Measurements from ENCODE around the gene GATAD1.
A peak's percentile ranks its signal among the peaks of the same experiment; 100 is the strongest.
"Not testable (repeated sequence)": the region's sequence is repeated elsewhere in the genome, so short reads cannot be mapped to it uniquely, and the experiment has no call there.

Gene GATAD1

GRCh38 chr7:92437956-92438491 is 9.3 kb upstream of the GATAD1 start:
- DNase-seq: no peak

- not testable (repeated sequence) for DNase-seq
Observed at GRCh38 chr7:92442720-92443119, 4.6 kb upstream of the GATAD1 start.

GRCh38 chr7:92446869-92447344 is 375 bp upstream of the GATAD1 start:
- DNase-seq: peak; percentile 90

GRCh38 chr7:92448205-92448747 is 994 bp downstream of the GATAD1 start:
- peak; percentile 77 for DNase-seq

GRCh38 chr7:92451645-92452044 is 4.4 kb downstream of the GATAD1 start:
- no peak for DNase-seq

- DNase-seq: no peak
Observed at GRCh38 chr7:92456236-92456635, 9.0 kb downstream of the GATAD1 start.

GRCh38 chr7:92460109-92460508 is 12.8 kb downstream of the GATAD1 start:
- DNase-seq: no peak

- no peak for DNase-seq
Observed at GRCh38 chr7:92460510-92460909, 13.2 kb downstream of the GATAD1 start.

- peak; percentile 45 for DNase-seq
Observed at GRCh38 chr7:92461027-92462003, 14.0 kb downstream of the GATAD1 start.

GRCh38 chr7:92462560-92462959 is 15.3 kb downstream of the GATAD1 start:
- no peak for DNase-seq

GRCh38 chr7:92464515-92464914 is 17.2 kb downstream of the GATAD1 start:
- DNase-seq: no peak

- DNase-seq: no peak
Observed at GRCh38 chr7:92466682-92467081, 19.4 kb downstream of the GATAD1 start.

- DNase-seq: not testable (repeated sequence)
Observed at GRCh38 chr7:92468589-92468988, 21.3 kb downstream of the GATAD1 start.

- not testable (repeated sequence) for DNase-seq
Observed at GRCh38 chr7:92473989-92474388, 26.7 kb downstream of the GATAD1 start.

- DNase-seq: not testable (repeated sequence)
Observed at GRCh38 chr7:92475261-92475770, 28.0 kb downstream of the GATAD1 start.

- not testable (repeated sequence) for DNase-seq
Observed at GRCh38 chr7:92475851-92476590, 28.7 kb downstream of the GATAD1 start.

- DNase-seq: not testable (repeated sequence)
Observed at GRCh38 chr7:92477681-92478080, 30.4 kb downstream of the GATAD1 start, which contains the start of gene ERVW-1. Gene ERVW-1, minus strand, starts transcription at chr7:92477946. Its CDS starts 7,565 bp downstream, at chr7:92470381.

GRCh38 chr7:92478095-92478494 is 30.8 kb downstream of the GATAD1 start:
- no peak for DNase-seq

GRCh38 chr7:92478711-92479110 is 31.4 kb downstream of the GATAD1 start:
- no peak for DNase-seq

GRCh38 chr7:92479146-92479545 is 31.9 kb downstream of the GATAD1 start:
- DNase-seq: not testable (repeated sequence)

- DNase-seq: not testable (repeated sequence)
Observed at GRCh38 chr7:92483624-92484023, 36.3 kb downstream of the GATAD1 start.

- not testable (repeated sequence) for DNase-seq
Observed at GRCh38 chr7:92484226-92484625, 36.9 kb downstream of the GATAD1 start.
